ENCODE measurements around the gene PRTFDC1. TPM values are rescaled to one million over a fixed set of nuclear protein-coding genes. Genes with fewer than 3 reads are reported as not detected.

PRTFDC1 gene
- total RNA-seq, 1 donor from 2014 or later: 9.6 TPM

DNA sequence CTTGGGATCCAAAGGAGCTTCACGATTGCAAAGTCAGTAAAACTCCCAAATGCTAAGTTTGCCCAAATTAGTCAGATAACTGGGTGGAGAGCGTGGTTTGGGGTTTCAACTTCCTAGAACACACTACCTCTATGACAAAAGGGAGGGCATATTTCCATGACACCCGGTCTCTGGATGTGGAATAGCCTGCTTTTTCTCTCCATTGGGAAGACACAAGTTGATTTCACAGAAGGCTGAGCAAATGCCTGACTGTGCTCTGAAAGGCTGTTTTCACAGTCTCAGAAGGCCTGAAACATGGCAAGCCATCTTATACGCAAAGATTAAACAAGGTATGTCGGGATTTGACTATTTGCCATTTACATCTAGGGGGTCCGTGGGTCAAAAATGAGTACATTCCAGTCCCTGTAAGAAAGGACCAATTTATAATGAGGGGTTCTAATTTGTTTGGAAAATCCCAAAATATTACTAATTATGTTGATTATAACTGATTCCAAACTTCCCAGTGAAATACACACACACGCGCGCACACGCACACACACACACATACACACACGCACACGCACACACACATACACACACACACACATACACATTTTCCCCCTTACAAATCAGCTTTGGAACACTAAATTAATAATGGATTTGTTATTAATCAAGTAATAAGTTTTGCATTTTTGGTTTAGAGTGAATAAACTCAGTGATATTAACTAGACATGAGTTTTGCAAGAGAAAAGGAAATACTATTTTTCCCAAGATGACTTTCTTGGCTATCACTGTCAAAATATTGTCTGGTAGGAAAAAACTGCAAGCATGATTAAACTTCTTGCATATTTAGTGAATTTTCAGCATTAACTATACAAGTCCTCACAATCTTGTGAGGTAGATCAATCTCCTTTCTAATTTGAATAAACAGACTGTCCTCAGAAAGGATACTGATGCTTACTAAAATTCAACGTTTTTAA lies 105.0 kb downstream of the PRTFDC1 start:
- Histone ChIP-seq H3K4me3 (ENCODE audit: low read depth, low read length) (no peak overlapping the region), H3K36me3 (ENCODE audit: control insufficient read depth, insufficient read depth, low read length) (no peaks in the 10 kb centered on the region), H3K27me3 (ENCODE audit: control insufficient read depth, insufficient read depth, low read length) (no peaks in the 10 kb centered on the region)
- no peak for DNase-seq (ENCODE audit: low read depth)
- TF ChIP-seq, protein P1, sequence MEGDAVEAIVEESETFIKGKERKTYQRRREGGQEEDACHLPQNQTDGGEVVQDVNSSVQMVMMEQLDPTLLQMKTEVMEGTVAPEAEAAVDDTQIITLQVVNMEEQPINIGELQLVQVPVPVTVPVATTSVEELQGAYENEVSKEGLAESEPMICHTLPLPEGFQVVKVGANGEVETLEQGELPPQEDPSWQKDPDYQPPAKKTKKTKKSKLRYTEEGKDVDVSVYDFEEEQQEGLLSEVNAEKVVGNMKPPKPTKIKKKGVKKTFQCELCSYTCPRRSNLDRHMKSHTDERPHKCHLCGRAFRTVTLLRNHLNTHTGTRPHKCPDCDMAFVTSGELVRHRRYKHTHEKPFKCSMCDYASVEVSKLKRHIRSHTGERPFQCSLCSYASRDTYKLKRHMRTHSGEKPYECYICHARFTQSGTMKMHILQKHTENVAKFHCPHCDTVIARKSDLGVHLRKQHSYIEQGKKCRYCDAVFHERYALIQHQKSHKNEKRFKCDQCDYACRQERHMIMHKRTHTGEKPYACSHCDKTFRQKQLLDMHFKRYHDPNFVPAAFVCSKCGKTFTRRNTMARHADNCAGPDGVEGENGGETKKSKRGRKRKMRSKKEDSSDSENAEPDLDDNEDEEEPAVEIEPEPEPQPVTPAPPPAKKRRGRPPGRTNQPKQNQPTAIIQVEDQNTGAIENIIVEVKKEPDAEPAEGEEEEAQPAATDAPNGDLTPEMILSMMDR (IDR thresholded peaks at IDR 0.05; ENCODE audit: insufficient read depth, low read length, poor library complexity, severe bottlenecking): no peak

GRCh38 chr10:24844742-24845141 lies 107.7 kb downstream of the PRTFDC1 start:
- Histone ChIP-seq H3K36me3 (ENCODE audit: control insufficient read depth, insufficient read depth, low read length) (no peaks in the 10 kb centered on the region), H3K27me3 (ENCODE audit: control insufficient read depth, insufficient read depth, low read length) (no peaks in the 10 kb centered on the region), H3K4me3 (ENCODE audit: low read depth, low read length) (no peak overlapping the region)
- DNase-seq (ENCODE audit: low read depth): no peak
- TF ChIP-seq, protein P1 (IDR thresholded peaks at IDR 0.05; ENCODE audit: insufficient read depth, low read length, poor library complexity, severe bottlenecking): no peak

DNA sequence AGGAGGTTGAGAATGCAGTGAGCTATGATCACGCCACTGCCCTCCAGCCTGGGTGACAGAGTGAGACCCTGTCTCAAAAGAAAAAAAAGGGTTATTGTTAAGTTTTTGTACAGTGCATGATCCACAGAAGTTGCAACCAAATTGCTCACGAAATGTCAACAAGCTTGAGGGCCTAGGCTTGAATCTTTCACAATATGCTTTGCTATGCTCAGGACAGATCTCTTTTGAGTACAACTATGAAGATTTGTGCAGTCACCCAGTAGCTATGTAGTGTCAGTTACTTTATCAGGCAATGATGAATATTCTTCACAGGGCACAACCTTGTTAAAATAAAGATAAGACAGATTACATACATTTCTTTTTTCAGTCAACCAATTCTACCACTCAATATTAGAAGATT lies 109.2 kb downstream of the PRTFDC1 start:
- Histone ChIP-seq H3K27me3 (ENCODE audit: control insufficient read depth, insufficient read depth, low read length) (no peaks in the 10 kb centered on the region), H3K4me3 (ENCODE audit: low read depth, low read length) (no peak overlapping the region), H3K36me3 (ENCODE audit: control insufficient read depth, insufficient read depth, low read length) (no peaks in the 10 kb centered on the region)
- no peak for DNase-seq (ENCODE audit: low read depth)
- TF ChIP-seq, protein P1 (IDR thresholded peaks at IDR 0.05; ENCODE audit: insufficient read depth, low read length, poor library complexity, severe bottlenecking): no peak

GRCh38 chr10:24842856-24843255 lies 109.5 kb downstream of the PRTFDC1 start:
- TF ChIP-seq, protein P1 (IDR thresholded peaks at IDR 0.05; ENCODE audit: insufficient read depth, low read length, poor library complexity, severe bottlenecking): no peak
- DNase-seq (ENCODE audit: low read depth): no peak
- no peak overlapping the region for H3K4me3 ChIP-seq (ENCODE audit: low read depth, low read length)
- no peaks in the 10 kb centered on the region for H3K27me3 ChIP-seq (ENCODE audit: control insufficient read depth, insufficient read depth, low read length)
- H3K36me3 ChIP-seq (ENCODE audit: control insufficient read depth, insufficient read depth, low read length): no peaks in the 10 kb centered on the region

- H3K36me3 ChIP-seq (ENCODE audit: control insufficient read depth, insufficient read depth, low read length): no peaks in the 10 kb centered on the region
- TF ChIP-seq, protein P1 (IDR thresholded peaks at IDR 0.05; ENCODE audit: insufficient read depth, low read length, poor library complexity, severe bottlenecking): no peak
These were observed 110.9 kb downstream of the PRTFDC1 start for GRCh38 chr10:24841530-24841929.

More at GRCh38 chr10:24841530-24841929, 110.9 kb downstream of the PRTFDC1 start:
- H3K4me3 ChIP-seq (ENCODE audit: low read depth, low read length): no peak overlapping the region
- no peak for DNase-seq (ENCODE audit: low read depth)
- no peaks in the 10 kb centered on the region for H3K27me3 ChIP-seq (ENCODE audit: control insufficient read depth, insufficient read depth, low read length)
